Rectal smooth muscle tissue (tissue), 1 donor: ENCODE results near the gene GTPBP3.

Experiments used
- H3K27ac ChIP-seq: one replicate; pipeline ENCODE4 v1.7.0; 2013; ENCODE audit warnings: low read depth, low read length, inconsistent platforms
- H3K27me3 ChIP-seq: one replicate; pipeline ENCODE4 v1.7.0; 2013; ENCODE audit warnings: low read length; ENCODE audit not compliant: control insufficient read depth, insufficient read depth
- H3K36me3 ChIP-seq: one replicate; pipeline ENCODE4 v1.7.0; 2013; ENCODE audit warnings: low read length; ENCODE audit not compliant: control insufficient read depth, insufficient read depth
- H3K4me1 ChIP-seq: one replicate; pipeline ENCODE4 v1.7.0; 2013; ENCODE audit warnings: low read length; ENCODE audit not compliant: control insufficient read depth, insufficient read depth
- H3K4me3 ChIP-seq: one replicate; pipeline ENCODE4 v1.7.0; 2013; ENCODE audit warnings: low read length
- H3K9ac ChIP-seq: one replicate; pipeline ENCODE4 v1.7.0; 2013; ENCODE audit warnings: low read length

The GTPBP3 gene

DNA sequence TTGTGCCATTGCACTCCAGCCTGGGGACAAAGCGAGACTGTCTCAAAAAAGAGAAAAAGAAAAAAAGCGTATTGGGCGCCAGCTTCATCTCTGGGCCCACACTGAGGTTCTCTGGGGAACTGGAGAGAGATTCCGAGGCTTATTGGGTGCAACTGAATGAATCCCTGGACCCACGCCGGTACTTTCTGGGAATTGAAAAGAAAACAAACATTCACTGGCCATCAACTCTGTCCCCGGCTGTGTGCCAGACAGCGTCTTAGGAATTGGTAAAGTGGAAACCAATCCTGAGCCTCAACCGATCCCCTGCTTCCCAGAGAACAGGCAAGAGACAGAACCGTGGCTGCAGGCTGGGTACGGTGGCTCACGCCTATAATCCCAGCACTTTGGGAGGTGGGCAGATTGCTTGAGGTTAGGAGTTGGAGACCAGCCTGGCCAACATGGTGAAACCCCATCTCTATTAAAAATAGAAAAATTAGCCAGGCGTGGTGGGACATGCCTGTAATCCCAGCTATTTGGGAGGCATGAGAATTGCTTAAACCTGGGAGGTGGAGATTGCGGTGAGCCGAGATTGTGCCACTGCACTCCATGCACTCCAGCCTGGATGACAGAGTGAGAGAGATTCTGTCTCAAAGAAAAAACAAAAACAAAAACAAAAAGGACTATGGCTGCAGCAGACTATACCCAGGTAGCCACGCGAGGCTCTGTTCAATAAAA is 11.3 kb upstream of the GTPBP3 start:
- no peak overlapping the region for H3K4me3 ChIP-seq
- peaks cover 3% of the 10 kb centered on the region for H3K36me3 ChIP-seq
- peaks cover 3% of the 10 kb centered on the region for H3K4me1 ChIP-seq
- no peak overlapping the region for H3K9ac ChIP-seq
- H3K27me3 ChIP-seq, result peaks cover 10% of the 10 kb centered on the region
- H3K27ac ChIP-seq, result no peak overlapping the region

DNA sequence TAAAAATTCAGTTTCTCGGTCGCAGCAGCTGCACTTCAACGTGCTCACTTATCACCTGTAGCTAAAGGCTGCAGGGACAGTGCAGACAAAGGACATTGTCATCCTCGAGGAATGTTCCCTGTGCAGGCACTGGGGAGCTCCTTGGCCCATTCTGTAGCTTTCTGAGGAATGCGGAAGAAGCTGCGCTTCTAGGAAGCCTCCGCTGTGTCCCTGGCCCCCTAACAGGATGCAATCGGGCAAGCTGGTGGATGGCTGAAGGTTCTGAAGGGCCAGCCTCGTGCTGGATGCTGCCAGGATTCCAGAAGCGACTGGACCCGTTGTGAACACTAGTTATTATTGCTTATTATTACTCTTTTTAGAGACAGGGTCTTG is 10.8 kb upstream of the GTPBP3 start:
- Histone ChIP-seq H3K27ac (no peak overlapping the region), H3K9ac (no peak overlapping the region), H3K27me3 (peaks cover 10% of the 10 kb centered on the region), H3K4me1 (peaks cover 3% of the 10 kb centered on the region), H3K4me3 (no peak overlapping the region), H3K36me3 (peaks cover 3% of the 10 kb centered on the region)

DNA sequence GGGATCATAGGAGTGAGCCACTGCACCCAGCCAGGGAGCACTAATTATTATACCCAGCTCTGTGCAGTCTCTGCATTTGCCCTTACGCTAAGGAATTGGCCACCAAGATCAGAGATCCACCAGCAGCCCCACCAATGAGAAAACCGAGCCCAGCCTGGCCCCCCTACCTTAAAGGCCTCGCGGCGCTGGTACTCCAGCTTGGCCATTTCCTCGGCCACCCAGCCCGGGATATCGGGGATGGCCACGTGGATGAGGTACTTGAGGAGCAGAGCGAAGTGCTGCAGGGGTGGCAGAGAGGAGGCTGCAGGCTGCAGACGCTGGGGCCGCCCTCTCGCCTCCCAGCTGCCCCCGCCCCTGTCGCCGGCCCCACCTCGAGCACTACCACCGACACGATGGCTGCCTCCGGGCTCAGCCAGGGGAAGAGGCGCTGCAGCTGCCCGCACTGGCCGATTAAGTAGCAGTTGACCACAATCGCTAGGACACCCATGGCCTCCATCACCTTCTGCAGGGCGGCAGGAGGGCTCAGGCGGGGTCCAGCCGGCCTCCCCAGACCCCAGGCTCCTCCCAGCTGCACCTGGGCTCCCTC is 10.2 kb upstream of the GTPBP3 start:
- H3K27me3 ChIP-seq, result peaks cover 10% of the 10 kb centered on the region
- peaks cover 3% of the 10 kb centered on the region for H3K4me1 ChIP-seq
- peaks cover 3% of the 10 kb centered on the region for H3K36me3 ChIP-seq
- no peak overlapping the region for H3K4me3 ChIP-seq
- H3K9ac ChIP-seq, result no peak overlapping the region
- H3K27ac ChIP-seq, result no peak overlapping the region

DNA sequence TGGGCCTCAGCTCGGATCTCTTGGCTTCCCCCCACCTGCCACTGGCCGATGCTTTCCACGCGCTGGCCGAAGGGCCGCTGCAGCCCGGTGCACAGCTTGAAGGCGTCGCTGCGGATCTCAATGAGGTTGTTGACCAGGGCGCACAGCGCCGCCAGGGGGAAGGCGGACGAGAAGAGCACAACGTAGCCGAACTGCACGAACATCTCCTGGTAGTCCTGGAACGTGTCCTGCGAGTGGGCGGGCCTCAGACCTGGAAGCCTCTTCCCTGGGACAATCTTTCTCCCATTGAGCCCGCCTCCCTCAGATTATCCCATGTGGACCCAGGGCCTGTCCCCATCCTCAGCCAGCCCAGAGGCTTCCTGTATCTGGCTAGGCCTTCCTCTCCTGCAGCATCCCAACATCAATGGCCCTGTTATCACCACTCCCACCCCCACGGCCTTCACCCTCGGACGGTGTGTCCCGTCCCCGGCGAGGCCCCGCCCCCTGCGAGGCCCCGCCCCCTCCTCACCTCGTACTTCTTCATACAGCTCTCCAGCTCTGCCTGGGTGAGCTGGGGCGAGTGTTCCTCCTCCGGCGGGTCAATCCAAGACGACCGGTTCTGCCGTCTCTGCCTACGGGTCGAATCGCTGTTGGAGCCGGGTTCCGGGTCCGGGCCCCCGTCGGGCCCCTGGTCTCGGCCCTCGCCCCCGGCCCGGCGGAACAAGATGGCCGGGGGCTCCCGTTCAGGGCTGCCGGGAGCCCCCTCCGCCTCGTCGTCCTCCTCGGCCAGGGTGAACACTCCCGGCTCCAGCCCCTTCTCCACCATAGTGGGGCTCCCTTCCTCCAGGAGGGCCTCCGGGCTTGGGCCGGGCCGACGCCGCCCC is 9.5 kb upstream of the GTPBP3 start:
- H3K4me3 ChIP-seq, result peak overlapping the region; percentile 36
- H3K4me1 ChIP-seq, result peaks cover 3% of the 10 kb centered on the region
- H3K36me3 ChIP-seq, result no peaks in the 10 kb centered on the region
- H3K27me3 ChIP-seq, result peaks cover 10% of the 10 kb centered on the region
- H3K27ac ChIP-seq, result no peak overlapping the region
- no peak overlapping the region for H3K9ac ChIP-seq

DNA sequence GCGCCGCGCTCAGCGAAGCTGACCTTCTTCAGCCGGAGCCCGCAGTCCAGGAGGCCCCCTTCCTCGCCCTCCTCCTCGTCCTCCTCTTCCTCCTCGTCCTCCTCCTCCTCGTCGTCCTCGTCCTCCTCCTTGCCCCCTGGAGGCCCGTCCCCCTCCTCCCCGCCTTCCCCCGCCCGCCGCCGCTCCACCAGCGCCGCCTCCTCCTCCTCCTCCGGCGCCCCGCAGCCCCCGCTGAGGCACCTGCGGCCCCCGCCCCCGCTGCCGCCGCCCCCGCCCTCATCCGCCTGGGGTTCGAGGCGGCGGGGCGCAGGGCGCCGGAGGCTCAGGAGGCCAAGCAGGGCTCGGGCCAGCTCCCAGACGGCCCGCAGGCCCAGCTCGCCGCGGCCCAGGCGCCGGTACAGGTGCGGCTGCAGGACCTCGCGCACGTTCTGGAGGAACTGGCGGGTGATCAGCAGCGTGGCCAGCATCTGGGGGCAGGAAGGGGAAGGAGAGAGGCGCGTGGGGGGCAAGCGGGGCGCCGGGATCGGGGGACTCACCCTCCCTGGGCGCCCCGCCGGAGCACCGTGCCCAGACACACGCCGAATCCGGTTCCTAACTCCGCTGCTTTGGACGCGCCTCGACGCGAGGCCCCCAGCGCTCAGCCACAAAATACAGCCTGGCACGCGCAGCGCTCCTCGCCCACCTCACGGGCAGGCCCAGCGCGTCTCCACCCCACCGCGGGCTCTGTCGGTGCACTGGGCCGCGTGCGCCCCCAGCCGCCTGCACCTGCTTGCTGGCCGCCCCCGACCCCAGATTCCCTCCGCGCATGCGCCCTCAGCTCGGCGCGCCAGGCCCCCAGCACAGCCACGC is 8.6 kb upstream of the GTPBP3 start:
- Histone ChIP-seq H3K4me1 (peaks cover 3% of the 10 kb centered on the region), H3K4me3 (peak overlapping the region; percentile 36), H3K9ac (no peak overlapping the region), H3K27ac (no peak overlapping the region), H3K27me3 (peaks cover 10% of the 10 kb centered on the region), H3K36me3 (no peaks in the 10 kb centered on the region)

DNA sequence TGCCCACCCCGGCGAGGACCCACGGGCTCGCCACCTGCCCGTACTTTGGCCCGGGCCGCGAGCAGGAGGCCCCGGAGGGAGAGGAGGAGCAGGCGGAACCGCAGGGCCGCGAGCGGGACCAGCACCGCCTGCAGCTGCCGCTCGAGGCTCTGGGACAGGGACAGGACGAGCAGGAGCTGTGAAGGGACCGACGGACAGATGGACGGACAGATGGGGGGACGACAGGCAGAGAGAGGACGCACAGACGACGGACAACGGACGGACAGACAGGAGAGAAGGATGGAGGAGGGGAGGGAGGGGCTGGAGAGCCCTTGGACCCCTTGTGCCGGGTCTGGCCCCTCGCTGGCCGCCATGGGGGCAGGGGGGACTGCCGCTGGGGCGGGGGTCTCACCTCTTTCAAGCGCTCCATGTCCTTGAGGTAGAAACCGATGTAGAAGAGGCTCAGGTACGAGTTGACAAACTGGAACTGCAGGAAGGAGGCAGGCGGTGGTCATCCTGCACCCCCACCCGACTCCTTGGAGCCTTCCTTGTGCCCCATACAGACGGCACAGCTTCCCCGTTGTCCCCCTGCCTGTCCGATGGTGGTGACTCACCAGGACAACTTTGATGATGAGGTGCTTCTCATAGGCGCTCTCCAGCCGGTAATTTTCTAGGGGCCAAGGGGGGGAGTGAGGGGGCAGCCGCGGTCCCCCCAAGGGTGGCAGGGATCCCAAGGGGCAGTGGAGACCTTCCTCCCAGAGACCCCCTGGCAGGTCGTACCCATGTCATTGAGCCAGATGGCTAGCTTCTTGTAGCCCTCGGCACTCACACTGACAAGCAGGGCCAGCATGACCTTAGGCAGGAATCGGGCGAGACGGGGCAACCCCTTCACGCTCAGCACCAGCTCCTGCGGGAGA is 7.7 kb upstream of the GTPBP3 start:
- Histone ChIP-seq H3K27ac (no peak overlapping the region), H3K27me3 (peaks cover 10% of the 10 kb centered on the region), H3K4me3 (no peak overlapping the region), H3K9ac (no peak overlapping the region), H3K4me1 (peaks cover 3% of the 10 kb centered on the region), H3K36me3 (no peaks in the 10 kb centered on the region)

DNA sequence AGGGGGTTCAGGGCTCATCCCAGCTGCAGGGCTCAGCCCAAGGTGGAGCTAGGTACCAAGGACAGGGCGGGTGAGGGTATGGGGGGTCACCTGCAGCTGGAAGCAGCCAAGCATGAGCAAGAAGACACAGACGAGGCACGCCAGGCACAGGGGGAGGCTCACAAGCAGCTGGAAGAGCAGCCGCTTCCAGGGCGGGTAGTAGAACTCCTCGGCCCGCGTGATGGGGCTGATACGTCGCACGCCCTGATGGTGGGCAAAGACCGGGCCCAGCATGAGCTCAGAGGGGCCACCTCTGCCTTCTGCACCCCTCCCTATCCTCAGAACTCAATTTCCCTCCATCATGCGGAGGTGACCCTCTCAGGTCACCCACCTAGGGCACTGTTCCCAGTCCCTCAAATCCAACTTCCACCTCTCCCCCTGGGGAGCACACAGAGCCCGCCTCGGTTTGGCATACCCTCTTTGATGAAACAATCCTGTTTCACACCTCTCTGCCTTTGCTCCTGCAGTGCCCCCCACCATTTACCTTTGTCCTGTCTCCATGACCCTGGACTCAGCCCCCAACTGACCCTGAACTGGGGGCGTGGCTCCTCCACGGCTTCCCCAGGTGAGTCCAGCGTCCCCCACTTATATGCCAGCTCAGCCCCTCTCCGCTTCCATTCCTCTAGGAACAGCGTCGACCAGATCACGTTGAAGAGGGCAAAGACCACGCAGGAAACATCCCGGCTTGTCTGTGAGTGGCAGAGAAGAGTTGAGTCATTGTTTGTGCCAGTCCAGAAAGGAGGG is 6.9 kb upstream of the GTPBP3 start:
- Histone ChIP-seq H3K4me3 (no peak overlapping the region), H3K9ac (no peak overlapping the region), H3K27me3 (peaks cover 10% of the 10 kb centered on the region), H3K27ac (no peak overlapping the region), H3K4me1 (peaks cover 8% of the 10 kb centered on the region), H3K36me3 (no peaks in the 10 kb centered on the region)

DNA sequence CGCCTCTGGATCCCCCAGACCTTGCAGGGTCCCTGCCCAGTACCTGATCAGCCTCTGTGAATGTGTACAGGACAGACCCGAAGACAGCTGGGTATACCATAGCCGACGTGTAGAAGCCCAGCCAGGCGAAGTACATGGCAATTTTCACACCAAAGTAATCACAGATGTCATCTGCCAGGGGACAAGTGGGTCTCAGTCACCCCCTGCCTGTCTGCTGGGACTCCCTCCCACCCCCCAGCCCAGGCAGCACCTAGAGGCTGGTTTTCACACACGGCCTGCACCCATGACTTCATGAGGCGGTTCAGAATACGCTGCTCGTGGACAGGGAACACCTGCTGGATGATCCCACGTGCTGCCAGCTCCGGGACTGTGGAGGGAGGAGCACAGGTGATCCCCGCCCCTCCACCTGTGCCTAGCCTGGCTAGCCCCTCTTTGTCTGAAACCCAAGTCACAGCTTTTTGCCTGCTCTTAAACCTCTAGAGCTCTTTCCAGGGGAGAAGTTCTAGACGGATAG is 6.3 kb upstream of the GTPBP3 start:
- H3K4me3 ChIP-seq, result no peak overlapping the region
- no peak overlapping the region for H3K9ac ChIP-seq
- no peaks in the 10 kb centered on the region for H3K36me3 ChIP-seq
- peaks cover 8% of the 10 kb centered on the region for H3K4me1 ChIP-seq
- peaks cover 10% of the 10 kb centered on the region for H3K27me3 ChIP-seq
- H3K27ac ChIP-seq, result no peak overlapping the region

DNA sequence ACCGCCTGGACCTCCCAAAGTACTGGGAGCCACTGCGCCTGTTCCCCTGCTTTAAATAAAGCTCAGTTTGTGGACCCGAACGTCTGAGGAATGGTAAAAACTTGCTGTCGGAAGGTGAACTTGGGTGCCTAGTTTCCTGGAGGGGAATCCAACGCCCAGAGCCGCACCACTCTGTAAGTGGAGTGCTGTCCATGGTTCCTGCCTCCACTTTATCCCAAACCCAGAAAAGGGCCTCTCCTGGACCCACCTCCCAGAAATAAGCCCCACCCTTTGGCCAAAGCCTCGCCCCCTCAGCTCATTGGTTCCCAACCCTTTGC is 5.0 kb upstream of the GTPBP3 start:
- H3K36me3 ChIP-seq, result no peaks in the 10 kb centered on the region
- H3K4me1 ChIP-seq, result peaks cover 8% of the 10 kb centered on the region

DNA sequence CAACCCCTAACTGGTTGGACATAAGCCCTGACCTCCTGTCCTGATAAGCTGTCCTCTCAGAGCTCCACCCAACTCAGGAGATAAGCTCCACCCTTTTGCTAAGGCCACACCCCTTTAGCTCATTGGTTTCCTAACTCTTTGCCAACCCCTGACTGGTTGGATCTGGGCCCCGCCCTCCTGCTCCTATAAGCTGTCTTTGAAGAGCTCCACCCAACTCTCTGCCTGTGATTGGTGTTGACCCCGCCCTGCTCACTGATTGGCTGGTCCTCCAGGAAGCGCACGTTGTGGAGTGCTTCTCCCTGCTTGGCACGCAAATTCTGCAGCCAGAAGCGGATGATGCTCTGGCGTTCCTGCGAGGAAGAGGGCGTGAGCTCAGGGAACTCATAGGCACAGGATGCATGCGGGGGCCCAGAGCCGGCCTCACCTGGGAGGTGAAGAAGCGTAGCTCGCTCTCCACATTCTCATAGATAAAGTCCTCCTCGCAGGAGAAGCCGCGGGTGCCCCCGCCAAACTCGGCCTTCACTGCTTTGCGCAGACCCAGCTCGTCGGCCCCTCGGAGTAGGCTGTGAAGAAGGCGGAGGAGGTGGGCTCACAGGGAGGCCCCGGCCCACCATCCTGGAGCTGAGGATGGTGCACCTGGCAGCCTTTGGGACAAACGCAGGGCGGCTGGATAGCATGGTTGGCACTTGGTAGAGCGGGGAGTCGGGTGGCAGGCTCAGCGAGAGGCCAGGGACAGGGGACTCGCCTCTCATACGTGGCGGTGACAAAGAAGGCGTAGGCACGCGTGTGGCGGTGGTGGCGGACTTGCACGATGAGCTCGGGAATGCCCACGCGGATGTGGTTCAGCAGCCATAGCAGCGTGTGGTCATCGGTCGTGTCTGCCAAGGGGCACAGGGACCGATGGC is 4.4 kb upstream of the GTPBP3 start:
- Histone ChIP-seq H3K36me3 (no peaks in the 10 kb centered on the region), H3K4me3 (no peak overlapping the region)

More for the DNA sequence above, 5.0 kb upstream of the GTPBP3 start:
- Histone ChIP-seq H3K27ac (no peak overlapping the region), H3K9ac (no peak overlapping the region), H3K4me3 (no peak overlapping the region), H3K27me3 (peaks cover 10% of the 10 kb centered on the region)

More for the DNA sequence above, 4.4 kb upstream of the GTPBP3 start:
- Histone ChIP-seq H3K4me1 (peaks cover 11% of the 10 kb centered on the region), H3K27ac (no peak overlapping the region), H3K27me3 (peaks cover 10% of the 10 kb centered on the region), H3K9ac (no peak overlapping the region)
